ENCODE measurements around the gene NRXN2.

The NRXN2 gene

DNA sequence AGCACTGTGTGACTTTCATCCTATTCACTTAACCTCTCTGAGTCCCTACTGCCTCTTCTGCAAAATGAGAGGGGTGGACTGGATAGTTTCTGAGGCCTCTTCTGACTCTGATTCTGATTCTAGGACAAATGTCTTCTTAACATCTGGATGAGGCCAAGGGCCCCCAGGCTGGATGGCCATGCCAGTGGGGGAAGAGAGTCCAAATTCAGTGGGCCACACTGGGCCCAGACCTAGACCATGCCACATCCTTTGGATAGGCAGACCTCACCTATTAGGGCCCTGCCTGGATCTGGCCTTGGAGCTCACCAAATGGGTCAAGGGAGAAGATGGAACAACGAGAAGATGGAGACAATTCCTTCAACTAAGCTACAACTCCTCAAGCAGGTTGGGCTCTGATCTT, 24.6 kb downstream of the NRXN2 start:
- DNase-seq (ENCODE audit: low spot score), result no peak

DNA sequence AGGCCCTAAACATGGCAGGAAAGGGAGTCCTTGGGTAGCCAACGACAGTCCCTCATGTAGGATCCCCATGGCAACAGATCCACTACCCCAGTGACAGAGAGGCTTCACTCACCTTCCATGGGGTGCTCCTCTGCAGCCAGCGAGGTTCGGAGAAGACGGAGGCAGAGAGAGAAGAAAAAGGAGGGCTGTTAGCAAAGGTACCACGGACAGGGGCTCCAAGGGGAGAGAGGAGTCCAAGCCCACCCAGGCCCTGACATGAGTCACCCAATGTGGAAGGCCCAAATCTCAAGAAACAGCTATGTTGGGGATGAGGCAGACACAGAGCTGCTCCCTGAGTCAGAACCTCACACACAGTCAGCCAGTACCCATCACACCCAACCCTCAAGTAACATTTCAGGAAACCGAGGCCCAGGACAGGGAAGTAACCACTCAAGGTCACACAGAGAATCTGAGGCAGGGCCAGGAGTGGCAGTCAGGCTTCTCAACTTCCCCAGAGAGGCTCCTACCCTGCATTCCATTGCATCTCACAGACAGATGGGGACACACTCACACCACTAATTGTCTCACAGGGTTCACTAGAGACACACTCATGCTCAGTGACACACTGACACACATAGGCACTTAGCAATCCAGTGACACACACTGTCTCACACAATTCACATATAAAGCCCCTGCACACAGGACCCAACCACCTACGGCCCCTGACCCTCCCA, 25.2 kb downstream of the NRXN2 start:
- DNase-seq (ENCODE audit: low spot score), result no peak

DNA sequence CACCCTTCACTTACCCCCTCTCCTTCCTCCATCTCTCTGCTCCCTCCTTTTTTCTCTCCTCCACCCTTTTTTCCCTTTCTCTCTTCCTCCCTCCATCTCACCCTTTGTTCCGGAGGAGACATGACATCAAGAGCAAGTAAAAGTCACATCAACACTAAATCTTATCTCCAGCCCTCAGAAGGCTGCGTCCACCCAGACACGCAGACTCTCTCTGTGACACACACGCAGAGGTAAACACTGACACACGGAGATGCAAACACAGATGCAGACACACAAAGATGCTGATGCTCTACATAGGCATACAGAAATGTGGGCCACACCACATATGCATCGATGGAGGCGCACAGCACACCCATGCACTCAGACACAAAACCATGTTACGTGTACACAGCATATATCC, 27.0 kb downstream of the NRXN2 start:
- DNase-seq (ENCODE audit: low spot score), result no peak

DNA sequence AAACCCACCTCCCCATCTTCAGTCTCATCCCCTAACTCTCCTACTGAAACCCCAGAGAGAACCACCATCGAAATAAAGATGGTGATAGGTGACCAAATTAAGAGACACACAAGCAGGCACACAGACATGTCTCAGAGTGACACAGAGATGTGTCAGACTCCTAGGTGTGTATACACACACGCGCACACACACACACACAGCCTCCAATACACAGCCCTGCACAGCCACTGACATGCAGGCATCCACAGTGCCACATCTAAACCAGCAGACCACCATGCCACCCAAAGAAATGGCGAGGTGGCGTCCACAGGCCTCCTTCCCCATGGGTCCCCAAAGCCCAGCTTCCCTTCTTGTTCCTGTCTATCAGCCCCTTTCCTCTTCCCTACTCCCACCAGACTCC, 27.4 kb downstream of the NRXN2 start:
- no peak for DNase-seq (ENCODE audit: low spot score)

DNA sequence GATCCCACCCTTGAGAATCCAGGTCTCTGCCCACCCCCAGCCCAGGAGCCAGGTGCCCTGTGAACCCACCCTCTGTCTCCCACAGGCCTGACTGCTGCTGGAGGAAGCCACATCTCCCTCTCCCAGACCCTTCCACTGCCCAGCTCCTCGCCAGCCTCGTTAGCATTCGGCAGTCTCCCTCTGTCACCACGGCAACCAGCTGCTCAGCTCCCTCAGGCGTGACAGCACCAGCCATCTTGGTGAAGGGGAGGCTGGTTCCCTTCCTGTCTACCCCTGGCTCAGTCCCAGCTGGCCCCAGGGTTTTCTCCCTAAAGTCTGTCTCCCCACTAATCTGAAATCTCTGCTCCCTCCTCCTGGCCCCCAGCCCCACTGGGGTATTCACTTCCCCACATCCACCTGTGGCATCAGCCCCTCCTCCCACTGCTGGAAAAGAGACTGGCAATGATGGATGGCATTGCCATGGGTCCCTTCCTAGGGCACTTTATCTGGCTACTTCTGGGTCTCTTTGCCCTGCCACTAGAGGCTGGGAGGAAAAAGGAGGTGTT, 28.1 kb downstream of the NRXN2 start:
- no peak for DNase-seq (ENCODE audit: low spot score)

DNA sequence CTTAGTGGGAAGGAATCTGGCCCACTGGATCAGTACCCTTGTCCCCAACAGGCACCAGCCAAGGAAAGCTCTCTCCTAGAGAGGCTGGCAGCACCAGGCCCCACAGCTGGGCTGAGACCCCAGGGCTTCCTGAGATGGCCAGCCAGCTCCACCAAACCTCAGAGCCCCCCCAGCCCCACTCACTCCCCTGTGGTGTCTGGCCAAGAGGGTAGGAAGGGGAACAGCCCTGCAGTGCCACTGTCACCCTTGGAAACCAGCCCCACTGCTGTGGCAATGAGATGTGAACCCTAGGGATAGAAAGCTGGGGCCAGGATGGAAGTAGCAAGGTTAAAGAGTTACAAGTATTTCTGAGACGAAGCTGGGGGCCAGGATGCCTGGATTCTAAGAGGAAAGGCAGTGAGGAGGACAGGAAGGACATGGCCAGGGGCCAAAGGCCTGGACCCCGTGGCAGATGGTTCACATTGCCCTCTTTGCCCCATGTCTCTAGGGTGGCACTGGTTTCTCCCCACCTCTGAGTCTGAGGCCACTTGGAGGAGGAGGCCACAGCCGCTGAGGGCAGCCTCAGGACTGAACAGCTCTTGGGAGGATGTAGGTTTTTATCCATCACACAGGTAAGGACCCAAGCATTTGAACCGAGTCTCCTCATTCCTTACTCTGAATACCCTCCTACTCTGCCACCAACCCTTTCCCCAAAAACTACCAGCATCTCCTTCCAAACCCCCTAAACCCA, 28.8 kb downstream of the NRXN2 start:
- DNase-seq (ENCODE audit: low spot score), result no peak

DNA sequence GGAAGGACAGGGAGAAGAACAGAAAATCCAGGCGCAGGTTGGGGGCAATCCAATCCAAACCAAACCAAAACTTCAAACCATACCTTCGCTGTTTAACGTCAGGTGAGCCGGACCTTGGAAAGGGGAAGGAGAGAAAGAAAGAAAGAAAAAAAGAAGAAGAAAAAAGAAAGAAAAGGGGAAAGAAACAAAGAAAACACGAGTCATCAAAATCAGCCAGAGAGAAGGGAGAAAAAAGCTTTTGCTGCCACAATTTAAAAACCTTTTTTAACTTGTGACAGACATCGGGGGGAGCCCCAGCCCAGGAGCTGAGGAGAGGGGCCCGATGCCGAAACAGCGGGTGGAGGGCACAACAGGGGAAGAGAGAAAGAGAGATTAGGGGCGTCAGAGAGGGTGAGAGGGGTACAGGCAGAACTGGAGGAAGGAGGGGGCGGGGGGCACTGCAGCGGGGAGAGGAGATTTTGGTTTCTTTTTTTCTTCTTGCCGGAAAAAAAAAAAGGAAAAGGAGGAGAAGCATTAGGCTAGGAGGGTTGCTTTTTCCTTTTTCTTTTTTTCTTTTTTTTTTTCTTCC, 30.1 kb downstream of the NRXN2 start:
- no peak for DNase-seq (ENCODE audit: low spot score)

DNA sequence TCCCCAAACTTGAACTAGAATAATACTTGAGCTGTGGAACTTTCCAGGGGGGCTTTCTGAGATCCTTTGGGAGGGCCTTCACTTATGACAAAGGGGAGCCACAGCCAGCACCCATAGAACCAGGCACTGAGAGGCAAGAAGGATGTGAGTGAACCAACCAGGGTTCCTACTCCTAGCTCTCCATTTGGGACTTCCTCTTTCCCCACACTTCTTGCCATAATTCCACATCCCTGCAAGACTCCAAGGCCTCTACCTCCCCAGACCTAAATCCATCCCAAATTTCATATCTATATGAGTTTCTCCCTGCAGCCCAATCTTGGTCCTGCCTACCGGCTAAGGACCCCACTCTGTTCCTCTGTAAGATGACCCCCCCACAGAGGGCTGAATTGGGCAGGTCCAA, 31.5 kb downstream of the NRXN2 start:
- DNase-seq (ENCODE audit: low spot score), result no peak

DNA sequence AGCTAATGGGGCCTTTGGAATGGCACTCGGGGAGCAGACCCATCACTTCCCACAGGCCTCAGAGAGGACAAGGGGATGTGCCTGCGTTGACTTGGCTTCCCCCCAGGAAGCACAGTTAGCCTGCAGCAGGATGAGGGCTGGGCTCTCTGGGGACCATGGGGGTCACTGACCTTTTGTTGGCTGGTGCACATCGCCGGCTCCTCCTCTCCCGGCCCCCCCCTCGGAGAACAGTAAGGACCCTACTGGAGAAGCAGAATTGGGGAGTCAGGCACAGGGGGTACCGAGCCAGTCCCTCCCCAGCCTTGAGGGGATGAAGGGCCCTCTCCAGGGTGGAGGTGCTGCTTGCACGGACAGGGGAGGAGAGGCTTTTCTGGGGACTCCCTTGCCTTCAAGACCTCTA, 32.8 kb downstream of the NRXN2 start:
- DNase-seq (ENCODE audit: low spot score), result no peak

DNA sequence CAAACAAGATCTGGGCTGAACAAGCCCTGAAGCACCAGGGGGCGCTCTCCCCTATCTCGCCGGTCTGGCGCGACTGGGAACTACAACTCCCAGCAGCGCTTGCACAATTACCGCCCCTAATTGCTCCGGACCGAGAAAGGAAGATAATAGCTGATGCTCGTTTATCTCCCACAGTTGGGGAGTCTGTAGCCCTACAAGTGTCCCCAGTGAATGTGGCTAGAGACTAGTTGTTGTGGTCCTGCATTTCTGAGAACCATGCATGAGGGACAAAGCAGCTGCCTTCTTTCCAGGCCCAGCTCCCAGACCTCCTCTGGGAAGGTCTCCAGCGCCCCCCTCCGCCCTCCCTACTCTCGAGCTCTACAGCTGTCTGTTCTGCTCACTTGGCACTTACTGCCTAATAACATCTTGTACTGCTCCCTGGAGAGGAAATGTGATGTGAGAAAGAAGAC, 34.4 kb downstream of the NRXN2 start:
- DNase-seq (ENCODE audit: low spot score), result peak; percentile 93

DNA sequence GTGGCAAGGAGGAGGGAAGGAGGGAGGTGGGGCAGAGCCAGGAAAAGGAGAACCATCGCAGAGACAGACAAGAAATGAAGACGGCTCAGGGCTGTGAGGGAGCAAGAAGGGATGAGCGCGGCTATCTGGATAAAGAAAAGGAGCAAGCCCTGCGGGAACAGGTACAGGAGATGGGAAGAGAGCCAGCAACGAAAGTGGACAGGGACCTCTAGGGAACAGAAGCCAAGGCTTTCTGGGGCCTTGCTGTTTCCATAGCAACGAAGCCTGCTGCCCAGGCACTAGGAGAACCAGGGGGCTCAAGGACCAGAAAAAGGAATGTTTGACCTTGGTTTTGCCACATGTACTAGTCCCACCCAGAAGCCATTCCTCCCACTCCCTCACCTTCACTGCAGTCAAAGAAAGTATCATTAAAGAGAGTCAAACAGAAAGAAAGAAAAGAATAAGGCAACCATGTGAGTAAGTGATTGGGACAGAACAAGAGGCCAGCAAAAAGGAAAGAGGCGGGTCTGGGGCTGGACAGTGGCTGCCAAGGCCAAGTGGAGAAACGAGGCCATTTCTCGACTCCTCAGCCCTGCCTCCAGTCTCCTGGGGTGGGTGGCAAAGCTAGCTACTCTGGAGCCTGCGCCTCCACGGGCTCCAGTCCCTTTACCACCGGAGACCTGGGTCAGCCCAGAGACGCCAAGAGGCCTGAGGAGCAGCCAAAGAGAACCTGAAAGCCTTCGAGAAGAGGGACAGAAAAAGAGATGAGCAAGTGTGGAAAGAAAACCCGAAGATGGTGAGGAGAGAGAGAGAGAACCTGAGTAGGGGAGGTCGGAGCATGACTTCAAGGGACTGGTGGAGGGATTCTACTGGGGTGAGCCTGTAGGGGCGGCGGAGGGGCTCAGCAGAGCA, 35.1 kb downstream of the NRXN2 start:
- no peak for DNase-seq (ENCODE audit: low spot score)

DNA sequence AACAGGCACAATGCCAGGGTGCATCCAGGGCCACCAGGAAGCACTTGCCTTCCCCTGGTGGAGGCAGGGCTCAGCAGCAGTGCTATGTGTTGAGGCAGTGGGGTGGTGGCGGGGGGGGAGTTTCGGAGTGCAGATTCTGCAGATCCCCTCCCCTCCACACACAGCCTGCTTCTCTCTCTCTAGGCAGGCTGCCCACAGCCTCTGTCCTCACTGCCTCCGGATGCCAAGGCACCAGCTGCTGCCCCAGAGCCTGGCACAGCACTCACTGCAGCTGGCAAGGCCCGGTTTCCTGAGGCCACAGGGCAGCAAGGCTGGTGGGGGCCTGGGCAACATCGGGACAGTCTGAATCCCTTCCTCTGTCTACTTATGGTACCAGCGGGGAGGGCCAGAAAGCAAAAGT, 35.8 kb downstream of the NRXN2 start:
- DNase-seq (ENCODE audit: low spot score), result no peak

DNA sequence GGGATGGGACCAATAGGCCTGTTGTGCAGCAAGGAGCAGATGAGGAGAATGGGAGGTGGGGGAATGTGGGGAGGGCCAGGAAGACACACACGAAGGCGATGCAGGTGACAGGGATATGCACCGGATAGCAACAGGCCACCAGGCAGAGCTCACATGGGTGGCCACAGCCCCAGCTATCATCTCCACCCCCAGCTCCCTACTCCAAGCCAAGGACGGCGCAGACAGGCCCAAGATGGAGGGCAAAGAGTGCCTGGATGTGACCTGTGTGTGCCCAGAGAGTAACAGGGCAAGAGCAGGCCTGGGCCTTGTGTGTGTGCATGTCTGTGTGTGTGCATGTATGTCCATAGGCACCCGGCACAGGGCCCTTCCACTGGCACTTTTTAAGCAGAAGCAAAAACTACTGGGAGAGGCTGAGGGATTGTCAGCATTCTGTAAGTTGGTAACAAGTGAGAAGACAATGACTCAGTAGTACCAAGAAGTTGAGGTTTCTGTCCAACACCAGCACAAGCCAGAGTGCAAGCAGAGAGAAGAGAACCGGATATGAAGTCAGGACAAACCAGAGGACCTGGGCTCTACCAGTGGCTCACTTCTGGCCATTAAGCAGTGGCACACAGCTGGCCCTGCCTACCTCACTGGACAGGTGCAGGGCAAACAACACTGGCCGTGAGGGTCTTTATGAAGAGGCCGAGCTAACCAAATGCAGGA, 36.4 kb downstream of the NRXN2 start:
- DNase-seq (ENCODE audit: low spot score), result no peak

DNA sequence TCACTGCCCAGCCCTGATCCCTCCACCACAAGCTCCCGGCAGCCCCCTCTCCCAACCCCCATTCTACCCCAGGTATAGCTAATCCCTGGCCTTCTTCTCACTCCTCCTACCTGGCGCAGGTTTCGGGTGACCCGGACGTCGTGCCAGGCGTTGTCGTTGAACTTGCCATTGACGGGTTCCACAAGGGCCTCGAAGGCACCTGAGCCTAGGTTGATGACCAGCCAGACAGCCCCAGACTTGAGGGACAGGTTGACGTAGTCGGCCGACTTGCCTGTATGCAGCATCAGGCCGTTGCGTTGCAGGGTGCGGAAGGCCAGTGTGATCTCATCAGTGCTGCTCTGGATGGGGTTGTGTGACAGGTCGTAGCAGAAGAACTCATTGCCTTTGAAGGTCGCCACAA, 37.5 kb downstream of the NRXN2 start:
- no peak for DNase-seq (ENCODE audit: low spot score)

DNA sequence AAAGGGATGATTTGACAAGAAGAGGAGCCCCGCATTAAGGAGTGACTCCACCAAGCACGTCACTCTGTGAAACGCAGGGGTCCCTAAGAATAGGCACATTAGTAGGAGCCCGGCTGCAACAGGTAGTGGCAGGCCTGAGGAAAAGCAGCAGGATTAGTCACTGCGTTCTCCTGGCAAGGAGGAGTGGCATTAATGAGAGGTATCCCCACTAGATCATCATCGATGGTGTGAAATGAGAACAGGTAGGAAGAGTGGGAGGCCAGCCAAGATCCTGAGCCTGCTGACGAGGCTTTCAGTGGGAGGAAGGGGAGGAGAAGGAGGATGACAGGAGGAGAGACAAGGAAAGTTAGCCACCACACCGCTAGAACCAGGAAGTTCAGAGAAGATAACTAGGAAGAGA, 38.6 kb downstream of the NRXN2 start:
- no peak for DNase-seq (ENCODE audit: low spot score)

DNA sequence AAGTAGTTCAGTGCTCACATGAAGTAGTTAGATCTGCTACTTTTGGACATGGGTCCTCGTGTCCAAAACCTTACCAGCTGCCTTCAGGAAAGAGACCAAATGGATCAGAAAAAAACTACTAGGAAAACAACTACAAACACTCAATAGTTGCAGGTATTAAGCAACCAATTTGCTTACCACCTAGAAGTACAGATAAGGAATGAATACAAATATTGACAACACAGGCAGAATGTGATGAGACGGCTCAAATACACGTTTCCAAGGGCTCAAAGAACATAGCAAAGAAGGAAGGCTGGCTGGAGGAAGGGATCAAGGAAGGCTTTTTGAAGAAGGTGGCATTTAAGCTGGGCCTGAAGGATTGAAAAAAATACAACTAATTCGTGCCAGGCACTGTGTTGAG, 41.8 kb downstream of the NRXN2 start:
- DNase-seq (ENCODE audit: low spot score), result no peak

DNA sequence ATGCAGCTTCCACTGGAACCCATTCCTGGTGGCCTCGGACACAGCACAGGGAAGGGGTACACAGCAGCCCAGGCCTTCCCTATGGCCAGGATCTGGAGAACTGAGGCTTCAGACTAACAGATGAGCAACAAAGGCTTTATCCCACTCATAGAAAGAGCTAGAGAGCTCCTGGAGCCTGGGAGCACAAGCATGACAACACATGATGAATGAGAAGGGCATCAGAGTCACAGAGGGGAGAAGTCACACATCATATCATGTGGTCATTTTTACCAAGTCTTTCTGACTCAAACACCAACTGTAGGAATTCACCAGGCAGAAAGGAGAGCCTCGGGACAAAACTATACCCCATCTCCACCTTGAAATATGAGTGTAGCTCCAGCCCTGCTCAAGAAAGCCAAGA, 43.2 kb downstream of the NRXN2 start:
- DNase-seq (ENCODE audit: low spot score), result no peak

DNA sequence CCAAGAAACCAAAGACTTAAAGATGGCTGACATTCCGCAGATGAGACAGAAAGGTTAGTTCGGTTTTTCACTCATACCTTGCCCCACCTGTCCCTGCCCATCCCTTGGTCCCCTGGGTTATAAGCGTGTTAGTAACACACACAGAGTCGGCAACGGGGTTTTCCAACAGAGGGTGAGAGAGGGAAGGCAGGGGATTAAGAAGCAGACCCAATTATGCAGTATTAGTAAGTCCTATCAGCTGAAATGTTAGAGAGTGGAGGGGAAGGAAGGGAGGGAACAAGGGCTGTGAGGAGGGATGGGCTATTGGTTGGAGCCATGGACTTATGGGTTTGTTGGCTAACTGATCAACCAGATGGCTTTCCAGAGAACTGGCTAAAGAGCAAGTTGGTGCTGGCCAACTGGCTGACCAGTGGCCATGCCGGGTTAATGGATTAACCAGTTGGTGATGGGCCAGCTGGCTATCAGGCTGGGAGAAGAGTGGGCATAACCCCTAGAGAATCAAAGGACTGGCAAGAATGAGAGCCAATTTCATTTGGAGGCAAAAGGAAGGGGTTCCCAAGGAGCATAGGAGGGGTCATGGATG, 45.5 kb downstream of the NRXN2 start:
- DNase-seq (ENCODE audit: low spot score), result no peak

DNA sequence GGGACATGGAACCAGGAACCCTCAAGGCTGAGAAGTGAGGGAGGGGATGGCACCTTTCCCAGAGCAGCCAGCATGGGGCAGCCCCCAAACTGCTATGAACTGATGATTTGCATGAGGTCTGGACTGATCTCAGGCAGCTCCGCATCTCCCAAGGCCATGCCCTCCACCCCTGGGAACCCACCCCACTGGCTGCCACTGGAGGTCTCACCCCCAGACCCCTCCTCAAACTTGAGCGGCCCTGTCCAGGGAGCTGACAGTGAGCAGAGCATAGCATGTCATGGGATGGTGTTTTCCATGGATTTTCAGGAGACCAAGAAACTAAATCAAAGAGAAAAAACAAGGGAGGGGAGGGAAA, 46.8 kb downstream of the NRXN2 start:
- no peak for DNase-seq (ENCODE audit: low spot score)

DNA sequence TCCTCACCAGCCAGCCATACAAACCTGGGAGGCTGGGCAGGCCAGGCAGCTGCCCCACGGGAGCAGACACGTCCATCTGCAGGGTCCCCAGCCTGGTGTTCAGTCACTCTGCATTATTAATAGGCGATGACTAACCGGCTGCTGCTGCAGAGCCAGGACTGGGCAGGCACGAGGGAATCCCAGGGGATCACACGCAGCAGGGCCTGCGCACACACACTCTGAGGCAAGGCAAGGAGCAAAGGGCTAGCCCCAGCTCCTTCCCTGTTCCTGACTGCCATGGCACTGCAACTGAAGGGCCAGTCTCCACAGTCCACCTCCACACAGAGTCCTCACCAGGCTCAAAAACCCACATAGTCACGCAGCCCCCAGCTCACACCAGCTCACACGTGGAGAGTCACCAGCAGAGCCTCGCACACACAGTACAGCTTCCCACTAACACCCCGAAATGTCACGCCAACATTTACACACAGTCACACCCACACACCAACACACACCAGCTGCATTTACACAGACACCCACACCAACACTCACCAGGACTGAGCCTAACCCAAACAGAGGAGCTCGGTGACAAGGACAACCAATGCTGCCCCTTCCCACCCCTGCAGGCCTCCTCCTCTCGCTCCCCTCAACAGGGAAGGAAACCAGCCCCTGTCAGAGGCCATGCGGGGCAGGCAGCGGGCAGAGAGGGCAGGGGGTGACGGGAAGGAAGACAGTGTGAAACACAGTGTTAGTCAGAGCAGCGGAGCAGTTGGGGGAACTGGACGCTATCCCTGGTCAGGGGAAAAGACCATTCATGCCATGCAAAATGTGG, 47.3 kb downstream of the NRXN2 start:
- DNase-seq (ENCODE audit: low spot score), result peak; percentile 96

Data from AG20443 (cell line).